ENCODE data around the gene ZGRF1. TPM values are rescaled to one million over a fixed set of nuclear protein-coding genes. Genes with fewer than 3 reads are reported as not detected.
"Not testable (repeated sequence)": the region's sequence is repeated elsewhere in the genome, so short reads cannot be mapped to it uniquely, and the experiment has no call there.

The ZGRF1 gene, protein sequence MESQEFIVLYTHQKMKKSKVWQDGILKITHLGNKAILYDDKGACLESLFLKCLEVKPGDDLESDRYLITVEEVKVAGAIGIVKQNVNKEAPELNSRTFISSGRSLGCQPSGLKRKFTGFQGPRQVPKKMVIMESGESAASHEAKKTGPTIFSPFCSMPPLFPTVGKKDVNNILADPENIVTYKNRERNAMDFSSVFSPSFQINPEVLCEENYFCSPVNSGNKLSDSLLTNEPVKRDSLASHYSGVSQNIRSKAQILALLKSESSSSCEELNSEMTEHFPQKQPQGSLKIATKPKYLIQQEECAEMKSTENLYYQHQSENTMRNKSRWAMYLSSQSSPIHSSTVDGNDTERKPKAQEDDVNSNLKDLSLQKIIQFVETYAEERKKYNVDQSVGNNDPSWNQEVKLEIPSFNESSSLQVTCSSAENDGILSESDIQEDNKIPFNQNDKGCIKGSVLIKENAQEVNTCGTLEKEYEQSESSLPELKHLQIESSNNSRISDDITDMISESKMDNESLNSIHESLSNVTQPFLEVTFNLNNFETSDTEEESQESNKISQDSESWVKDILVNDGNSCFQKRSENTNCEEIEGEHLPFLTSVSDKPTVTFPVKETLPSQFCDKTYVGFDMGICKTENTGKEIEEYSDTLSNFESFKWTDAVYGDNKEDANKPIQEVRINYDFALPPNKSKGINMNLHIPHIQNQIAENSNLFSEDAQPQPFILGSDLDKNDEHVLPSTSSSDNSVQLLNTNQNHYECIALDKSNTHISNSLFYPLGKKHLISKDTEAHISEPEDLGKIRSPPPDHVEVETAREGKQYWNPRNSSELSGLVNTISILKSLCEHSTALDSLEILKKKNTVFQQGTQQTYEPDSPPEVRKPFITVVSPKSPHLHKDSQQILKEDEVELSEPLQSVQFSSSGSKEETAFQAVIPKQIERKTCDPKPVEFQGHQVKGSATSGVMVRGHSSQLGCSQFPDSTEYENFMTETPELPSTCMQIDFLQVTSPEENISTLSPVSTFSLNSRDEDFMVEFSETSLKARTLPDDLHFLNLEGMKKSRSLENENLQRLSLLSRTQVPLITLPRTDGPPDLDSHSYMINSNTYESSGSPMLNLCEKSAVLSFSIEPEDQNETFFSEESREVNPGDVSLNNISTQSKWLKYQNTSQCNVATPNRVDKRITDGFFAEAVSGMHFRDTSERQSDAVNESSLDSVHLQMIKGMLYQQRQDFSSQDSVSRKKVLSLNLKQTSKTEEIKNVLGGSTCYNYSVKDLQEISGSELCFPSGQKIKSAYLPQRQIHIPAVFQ (N-terminal part only)
- polyA plus RNA-seq = 1 to 10 TPM; 2.0 to 3.7 (median 3.0) TPM

DNA sequence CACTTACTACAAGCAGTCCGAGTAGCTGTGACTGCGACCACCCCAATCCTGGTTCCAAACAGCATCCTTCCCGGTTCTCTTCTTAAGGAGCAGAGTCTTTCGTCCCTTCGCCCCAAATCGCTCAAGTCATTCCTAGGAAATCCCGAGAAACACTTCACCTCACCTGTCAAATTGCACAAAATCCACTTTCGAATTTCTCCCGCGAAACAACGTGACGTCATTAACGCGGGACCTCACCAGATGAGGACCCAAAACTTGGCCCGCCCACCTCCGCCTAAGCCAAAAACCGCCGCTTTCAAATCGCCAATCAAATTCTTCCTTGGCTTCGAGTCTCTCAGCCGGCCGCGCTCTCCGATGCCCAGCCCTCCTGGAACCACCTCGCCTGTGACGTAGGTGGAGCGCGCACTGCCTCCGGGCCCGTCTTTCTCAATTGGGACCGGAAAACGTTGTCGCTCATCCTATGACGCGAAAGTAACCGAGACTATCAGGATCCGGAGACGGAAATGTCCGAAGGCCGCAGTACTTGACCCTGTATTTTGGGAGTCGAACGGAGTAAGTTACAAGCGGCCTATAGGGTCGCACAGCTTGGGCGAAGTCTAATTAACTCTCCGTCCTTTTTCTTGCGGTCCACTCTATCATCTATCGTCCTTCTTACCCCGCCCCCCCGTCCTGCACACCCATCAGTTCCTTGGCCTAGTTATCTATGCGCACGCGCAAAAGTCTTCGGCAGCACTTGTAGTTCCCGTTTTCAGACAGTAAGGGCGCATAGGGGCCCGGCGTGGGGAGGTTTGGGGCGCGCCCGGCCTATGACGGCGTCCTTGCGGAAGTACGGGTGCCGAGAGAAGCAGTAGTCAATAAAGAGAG, at the start of gene ZGRF1, which contains the start of gene LARP7:
TSS of gene ZGRF1 (minus strand) at position 222 of the 864 bp plus-strand sequence. CDS start 3,733 bp downstream, outside the sequence.
TSS of gene LARP7 (plus strand) at position 456 of the 864 bp plus-strand sequence. CDS start 7,527 bp downstream, outside the sequence.
- H3K4me1 Mint-ChIP-seq = peaks cover 14 to 20% of the 10 kb centered on the region in 2 donors
- H3K27ac Mint-ChIP-seq = peak within 1 kb of the TSS in 2 of 6 donors; percentile 50 to 78
- H3K4me3 Mint-ChIP-seq = peak within 1 kb of the TSS in 1 of 5 donors; percentile 44
- H3K27me3 Mint-ChIP-seq (ENCODE audit: low read depth in 3 of 3) = no peaks in the 10 kb centered on the region
- peaks cover 0 to 4% (median 4%) of the 10 kb centered on the region in 3 donors for H3K36me3 Mint-ChIP-seq
- DNase-seq = peak; percentile 98 to 99 (median 99)
- H3K9me3 Mint-ChIP-seq = no peaks in the 10 kb centered on the region

DNA sequence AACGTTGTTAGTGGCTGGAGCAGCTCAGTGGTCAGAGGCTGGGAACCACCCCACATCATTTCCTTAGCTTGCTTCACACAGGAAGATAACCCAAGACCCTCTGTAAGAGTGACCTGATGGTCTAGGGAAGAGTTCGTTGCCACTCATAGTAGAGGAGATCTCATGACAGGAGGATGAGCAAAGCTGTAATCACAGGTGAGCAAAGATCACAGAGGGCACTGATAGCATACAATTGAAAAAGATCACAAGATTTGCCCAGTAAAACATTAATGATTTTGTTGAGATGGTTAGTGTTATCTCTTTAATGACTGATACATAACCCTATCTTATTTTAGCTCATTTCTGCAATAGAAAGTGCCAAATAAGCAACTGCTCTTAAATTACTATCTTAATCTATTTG, 44.3 kb upstream of the ZGRF1 start:
- Mint-ChIP-seq H3K27me3 (ENCODE audit: low read depth in 3 of 3) (peaks cover 0 to 4% (median 0%) of the 10 kb centered on the region in 3 donors), H3K36me3 (no peaks in the 10 kb centered on the region), H3K4me3 (no peak overlapping the region), H3K4me1 (no peaks in the 10 kb centered on the region), H3K9me3 (no peaks in the 10 kb centered on the region), H3K27ac (no peak overlapping the region)
- no peak for DNase-seq

DNA sequence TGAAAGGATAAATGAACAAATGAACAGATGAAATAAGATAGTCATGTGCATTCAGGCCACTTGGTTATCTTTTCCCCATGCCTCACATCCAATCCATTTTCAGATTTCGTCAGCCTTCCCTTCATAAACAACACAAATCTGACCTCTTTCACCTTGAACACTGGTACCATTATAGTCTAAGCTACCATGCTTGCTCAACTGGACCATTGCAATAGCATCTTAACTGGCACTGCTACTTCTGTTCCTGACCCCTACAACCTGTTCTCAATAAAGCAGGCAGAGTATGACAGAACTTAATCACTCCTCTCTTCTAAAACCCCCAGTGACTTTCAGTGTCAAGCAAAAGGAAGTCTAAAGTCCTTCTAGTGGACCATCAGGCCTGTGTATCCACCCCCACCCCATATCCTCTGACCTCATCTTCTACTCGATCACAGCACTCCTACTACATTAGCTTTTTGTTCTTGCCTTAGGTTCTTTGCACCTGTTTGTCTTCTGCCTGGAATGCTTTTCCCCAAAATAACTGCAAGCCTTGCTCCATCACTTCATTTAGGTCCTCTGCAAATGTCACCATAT, 40.9 kb upstream of the ZGRF1 start:
- no peak overlapping the region for H3K4me3 Mint-ChIP-seq
- H3K27me3 Mint-ChIP-seq (ENCODE audit: low read depth in 3 of 3) = peaks cover 0 to 4% (median 0%) of the 10 kb centered on the region in 3 donors
- H3K36me3 Mint-ChIP-seq = no peaks in the 10 kb centered on the region
- H3K4me1 Mint-ChIP-seq = no peaks in the 10 kb centered on the region
- DNase-seq = no peak
- H3K9me3 Mint-ChIP-seq = no peaks in the 10 kb centered on the region
- no peak overlapping the region for H3K27ac Mint-ChIP-seq

DNA sequence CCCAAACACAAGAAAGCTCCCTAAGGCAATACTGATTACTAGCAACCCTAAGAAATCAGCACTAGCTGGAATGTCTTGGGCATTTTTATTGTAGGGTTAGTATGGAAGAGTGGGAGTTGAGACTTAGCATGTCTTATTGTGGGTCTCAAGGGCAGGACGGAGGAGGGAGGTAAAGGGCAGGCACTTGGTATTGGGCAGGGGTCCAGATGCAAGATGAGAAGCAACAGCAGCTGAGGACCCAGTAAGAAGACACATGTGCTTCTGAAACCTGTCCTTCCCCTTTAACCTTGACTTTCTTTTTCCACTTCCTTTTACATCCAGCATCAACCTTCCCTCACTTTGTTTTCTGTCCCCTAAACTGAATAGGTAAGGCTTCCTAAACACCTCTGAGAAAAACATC, 37.7 kb upstream of the ZGRF1 start:
- Mint-ChIP-seq H3K9me3 (no peaks in the 10 kb centered on the region), H3K27ac (no peak overlapping the region), H3K4me3 (no peak overlapping the region), H3K4me1 (no peaks in the 10 kb centered on the region), H3K36me3 (no peaks in the 10 kb centered on the region), H3K27me3 (ENCODE audit: low read depth in 3 of 3) (peaks cover 0 to 4% (median 0%) of the 10 kb centered on the region in 3 donors)
- no peak for DNase-seq

DNA sequence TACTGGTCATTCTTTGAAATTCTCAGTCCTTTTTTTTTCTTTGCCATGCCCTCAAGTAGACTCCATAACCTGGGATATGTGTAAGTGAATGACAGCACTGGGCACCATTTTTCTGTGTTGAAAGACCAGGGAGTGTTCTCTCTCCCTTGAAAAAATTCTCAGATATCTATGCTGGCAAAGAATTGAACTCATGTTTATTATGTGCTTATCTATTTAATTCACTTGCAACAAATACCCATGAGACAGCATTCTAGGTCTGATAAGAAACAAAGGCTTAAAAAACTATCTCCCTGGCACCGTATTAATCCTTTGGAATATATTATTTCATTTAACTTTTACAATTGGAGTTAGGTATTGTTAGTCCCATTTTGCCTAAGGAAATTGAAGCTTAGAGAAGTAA, 37.0 kb upstream of the ZGRF1 start:
- no peak overlapping the region for H3K4me3 Mint-ChIP-seq
- no peaks in the 10 kb centered on the region for H3K36me3 Mint-ChIP-seq
- H3K4me1 Mint-ChIP-seq = no peaks in the 10 kb centered on the region
- no peak overlapping the region for H3K27ac Mint-ChIP-seq
- H3K9me3 Mint-ChIP-seq = no peaks in the 10 kb centered on the region
- DNase-seq = no peak
- H3K27me3 Mint-ChIP-seq (ENCODE audit: low read depth in 3 of 3) = peaks cover 0 to 4% (median 0%) of the 10 kb centered on the region in 3 donors

DNA sequence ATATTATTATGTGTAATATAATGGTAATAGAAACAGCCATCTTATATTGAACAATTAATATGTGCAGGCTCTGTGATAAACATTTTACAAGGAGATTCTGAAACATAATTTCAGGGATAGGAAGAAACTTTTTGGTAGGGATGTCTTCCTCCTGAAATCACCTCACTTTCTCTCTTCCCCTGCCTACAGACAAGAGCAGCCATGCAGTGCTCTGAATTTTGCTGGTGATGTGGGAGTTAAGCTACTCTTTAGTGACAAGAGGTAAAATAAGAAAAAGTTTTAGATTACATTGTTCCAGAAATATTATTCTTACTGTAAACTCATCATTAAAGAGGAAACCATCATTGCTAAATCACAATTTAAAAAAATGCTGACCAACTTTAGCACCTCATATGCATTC, 36.4 kb upstream of the ZGRF1 start:
- Mint-ChIP-seq H3K27me3 (ENCODE audit: low read depth in 3 of 3) (peaks cover 0 to 4% (median 0%) of the 10 kb centered on the region in 3 donors), H3K27ac (no peak overlapping the region), H3K4me1 (no peaks in the 10 kb centered on the region), H3K36me3 (peaks cover 2% of the 10 kb centered on the region in 3 donors), H3K9me3 (no peaks in the 10 kb centered on the region), H3K4me3 (no peak overlapping the region)
- DNase-seq = no peak

DNA sequence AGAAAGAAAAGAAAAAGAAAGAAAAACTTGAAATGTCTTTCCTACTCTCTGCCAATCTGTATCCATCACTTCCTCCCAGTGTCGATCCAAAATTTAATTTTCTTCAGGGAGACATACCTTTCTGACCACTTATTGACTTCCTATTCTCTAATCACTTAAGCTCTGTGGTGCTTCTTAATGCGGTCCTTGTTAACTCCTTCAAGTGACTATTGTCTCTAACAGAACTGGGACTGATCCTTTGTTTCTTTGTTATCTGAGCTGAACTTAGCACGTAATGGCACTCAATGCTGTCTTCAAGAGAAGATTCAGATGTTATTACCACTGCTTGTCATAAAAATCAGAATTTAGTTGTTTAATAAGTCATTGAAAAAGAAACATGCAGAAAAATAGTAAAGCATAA, 31.4 kb upstream of the ZGRF1 start:
- H3K9me3 Mint-ChIP-seq = no peaks in the 10 kb centered on the region
- H3K36me3 Mint-ChIP-seq = peaks cover 7 to 8% (median 8%) of the 10 kb centered on the region in 3 donors
- H3K4me3 Mint-ChIP-seq = no peak overlapping the region
- H3K27ac Mint-ChIP-seq = no peak overlapping the region
- H3K4me1 Mint-ChIP-seq = no peaks in the 10 kb centered on the region
- H3K27me3 Mint-ChIP-seq (ENCODE audit: low read depth in 3 of 3) = peaks cover 0 to 2% (median 0%) of the 10 kb centered on the region in 3 donors
- no peak for DNase-seq

DNA sequence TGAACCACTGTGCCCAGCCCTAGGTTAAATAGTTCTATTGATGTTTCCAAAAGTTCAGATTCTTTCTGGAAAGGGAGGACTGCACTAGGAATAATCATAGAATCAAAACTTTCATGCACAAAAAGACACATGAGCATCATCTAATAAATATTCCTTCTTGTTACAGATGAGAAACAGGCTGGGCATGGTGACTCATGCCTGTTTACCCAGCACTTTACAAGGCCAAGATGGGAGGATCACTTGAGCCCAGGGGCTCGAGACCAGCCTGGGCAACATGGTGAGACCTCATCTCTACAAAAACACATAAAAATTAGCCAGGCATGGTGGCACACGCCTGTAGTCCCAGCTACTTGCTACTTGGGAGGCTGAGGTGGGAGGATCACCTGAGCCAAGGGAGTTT, 27.9 kb upstream of the ZGRF1 start:
- Mint-ChIP-seq H3K9me3 (no peaks in the 10 kb centered on the region), H3K4me3 (no peak overlapping the region), H3K4me1 (no peaks in the 10 kb centered on the region), H3K36me3 (peaks cover 7 to 8% (median 8%) of the 10 kb centered on the region in 3 donors), H3K27me3 (ENCODE audit: low read depth in 3 of 3) (peaks cover 0 to 2% (median 0%) of the 10 kb centered on the region in 3 donors), H3K27ac (peak overlapping the region in 1 of 6 donors; percentile 50)
- no peak for DNase-seq

DNA sequence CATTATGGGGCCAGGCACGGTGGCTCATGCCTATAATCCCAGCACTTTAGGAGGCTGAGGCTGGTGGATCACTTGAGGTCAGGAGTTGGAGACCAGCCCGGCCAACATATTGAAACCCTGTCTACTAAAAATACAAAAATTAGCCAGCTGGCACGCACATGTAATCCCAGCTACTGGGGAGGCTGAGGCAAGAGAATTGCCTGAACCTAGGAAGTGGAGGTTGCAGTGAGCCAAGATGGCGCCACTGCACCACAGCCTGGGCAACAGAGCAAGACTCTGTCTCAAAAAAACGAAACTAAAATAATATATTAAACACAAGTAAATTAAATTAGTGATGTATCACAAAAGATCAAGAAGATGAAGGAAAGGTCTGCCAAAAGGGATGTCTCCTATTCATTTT, 19.4 kb upstream of the ZGRF1 start:
- H3K27ac Mint-ChIP-seq; H3K27me3 Mint-ChIP-seq (ENCODE audit: low read depth in 3 of 3); DNase-seq; H3K4me3 Mint-ChIP-seq; H3K4me1 Mint-ChIP-seq; H3K9me3 Mint-ChIP-seq: not testable (repeated sequence)
- H3K36me3 Mint-ChIP-seq = peaks cover 16 to 35% (median 28%) of the 10 kb centered on the region in 3 donors

DNA sequence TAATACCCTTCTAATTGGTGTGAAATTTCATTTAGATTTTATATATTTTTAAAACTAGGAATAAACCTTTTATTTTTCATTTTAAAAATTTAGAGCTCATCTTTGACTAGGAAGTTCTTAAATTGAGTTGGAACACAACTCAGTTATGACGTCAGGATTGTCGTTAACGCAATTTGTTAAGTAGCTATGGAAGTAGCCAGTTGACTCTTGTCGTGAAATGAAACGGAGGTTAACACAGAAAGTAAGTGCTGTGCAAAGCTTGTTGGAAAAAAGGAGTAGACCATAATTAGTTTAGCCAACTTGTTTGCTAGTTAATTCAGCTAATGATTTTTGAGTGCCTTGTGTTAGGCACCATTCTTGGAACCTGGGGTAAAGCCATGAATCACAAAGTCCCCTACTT, 18.6 kb upstream of the ZGRF1 start:
- H3K36me3 Mint-ChIP-seq = peaks cover 18 to 37% (median 30%) of the 10 kb centered on the region in 3 donors
- H3K27ac Mint-ChIP-seq = no peak overlapping the region
- H3K4me3 Mint-ChIP-seq = no peak overlapping the region
- no peaks in the 10 kb centered on the region for H3K9me3 Mint-ChIP-seq
- H3K27me3 Mint-ChIP-seq (ENCODE audit: low read depth in 3 of 3) = no peaks in the 10 kb centered on the region
- H3K4me1 Mint-ChIP-seq = no peaks in the 10 kb centered on the region
- DNase-seq = no peak

DNA sequence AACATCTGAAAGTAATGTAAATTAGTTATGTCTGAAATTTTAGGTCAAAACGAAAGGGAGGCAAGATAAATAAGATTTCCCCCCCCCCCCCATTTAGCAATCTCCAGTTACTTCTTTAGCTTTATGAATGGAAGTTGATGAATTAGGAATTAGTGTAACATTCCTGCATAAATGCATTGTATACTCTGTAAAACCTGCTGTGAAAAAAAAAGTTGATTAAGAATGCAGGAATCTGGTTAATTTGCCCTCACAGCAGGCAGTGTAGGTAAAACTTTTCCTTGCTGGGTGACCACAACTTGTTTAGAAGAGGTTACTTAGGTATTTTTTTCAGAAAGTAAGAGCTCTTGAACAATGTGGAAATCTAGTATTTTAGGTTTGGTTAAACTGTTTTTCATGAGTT, 15.5 kb upstream of the ZGRF1 start:
- Mint-ChIP-seq H3K27me3 (ENCODE audit: low read depth in 3 of 3) (no peaks in the 10 kb centered on the region), H3K4me1 (no peaks in the 10 kb centered on the region), H3K36me3 (peaks cover 15 to 38% (median 29%) of the 10 kb centered on the region in 3 donors), H3K9me3 (no peaks in the 10 kb centered on the region), H3K27ac (no peak overlapping the region), H3K4me3 (no peak overlapping the region)
- DNase-seq = no peak

DNA sequence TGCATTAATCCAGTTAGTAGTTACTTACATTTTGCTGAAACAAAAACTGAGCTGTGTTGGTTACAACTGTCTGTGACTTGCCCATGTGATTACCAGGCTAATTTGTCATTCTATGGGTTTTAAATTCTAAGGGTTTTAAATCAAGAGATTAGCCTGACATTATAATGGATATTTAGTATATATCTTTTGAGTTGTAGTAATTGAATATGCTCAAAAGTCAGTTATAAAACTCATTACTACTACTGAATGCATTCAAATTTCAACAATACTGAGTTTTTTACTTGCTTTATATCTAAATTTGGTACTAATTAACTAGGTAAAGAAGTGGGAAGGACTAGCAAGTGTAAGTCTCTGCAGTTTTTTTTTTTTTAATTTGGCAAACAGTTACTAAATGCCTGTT, 14.9 kb upstream of the ZGRF1 start:
- no peak for DNase-seq
- Mint-ChIP-seq H3K27ac (no peak overlapping the region), H3K36me3 (peaks cover 20 to 41% (median 33%) of the 10 kb centered on the region in 3 donors)

More for the DNA sequence above, 14.9 kb upstream of the ZGRF1 start:
- H3K9me3 Mint-ChIP-seq = no peaks in the 10 kb centered on the region
- no peak overlapping the region for H3K4me3 Mint-ChIP-seq
- no peaks in the 10 kb centered on the region for H3K4me1 Mint-ChIP-seq
- H3K27me3 Mint-ChIP-seq (ENCODE audit: low read depth in 3 of 3) = no peaks in the 10 kb centered on the region

All from immature natural killer cell (primary cell).